ENCODE measurements around the gene GALP. TPM values are rescaled to one million over a fixed set of nuclear protein-coding genes. Genes with fewer than 3 reads are reported as not detected.
A peak's percentile ranks its signal among the peaks of the same experiment; 100 is the strongest.
"Not testable (repeated sequence)": the region's sequence is repeated elsewhere in the genome, so short reads cannot be mapped to it uniquely, and the experiment has no call there.

GALP gene
- total RNA-seq, 1 donor from 2014 or later: not detected

GRCh38 chr19:56218961-56219360 lies 43.2 kb downstream of the GALP start:
- H3K4me3 Mint-ChIP-seq: no peak overlapping the region
- no peak for TF ChIP-seq CTCF (conservative IDR thresholded peaks at IDR 0.05)

GRCh38 chr19:56221442-56221841 lies 45.6 kb downstream of the GALP start:
- H3K27ac Mint-ChIP-seq; DNase-seq (ENCODE audit: extremely low spot score, unreplicated experiment); H3K9me3 Mint-ChIP-seq; H3K4me3 Mint-ChIP-seq; H3K4me1 Mint-ChIP-seq (ENCODE audit: unreplicated experiment); H3K27me3 Mint-ChIP-seq: not testable (repeated sequence)
- peaks cover 13% of the 10 kb centered on the region for H3K36me3 Mint-ChIP-seq
- peak; percentile 54 for TF ChIP-seq CTCF (conservative IDR thresholded peaks at IDR 0.05)

More at GRCh38 chr19:56218961-56219360, 43.2 kb downstream of the GALP start:
- H3K9me3 Mint-ChIP-seq: no peaks in the 10 kb centered on the region
- DNase-seq (ENCODE audit: extremely low spot score, unreplicated experiment): no peak
- H3K36me3 Mint-ChIP-seq: peaks cover 13% of the 10 kb centered on the region
- H3K27ac Mint-ChIP-seq: no peak overlapping the region
- no peaks in the 10 kb centered on the region for H3K27me3 Mint-ChIP-seq
- H3K4me1 Mint-ChIP-seq (ENCODE audit: unreplicated experiment): no peaks in the 10 kb centered on the region

DNA sequence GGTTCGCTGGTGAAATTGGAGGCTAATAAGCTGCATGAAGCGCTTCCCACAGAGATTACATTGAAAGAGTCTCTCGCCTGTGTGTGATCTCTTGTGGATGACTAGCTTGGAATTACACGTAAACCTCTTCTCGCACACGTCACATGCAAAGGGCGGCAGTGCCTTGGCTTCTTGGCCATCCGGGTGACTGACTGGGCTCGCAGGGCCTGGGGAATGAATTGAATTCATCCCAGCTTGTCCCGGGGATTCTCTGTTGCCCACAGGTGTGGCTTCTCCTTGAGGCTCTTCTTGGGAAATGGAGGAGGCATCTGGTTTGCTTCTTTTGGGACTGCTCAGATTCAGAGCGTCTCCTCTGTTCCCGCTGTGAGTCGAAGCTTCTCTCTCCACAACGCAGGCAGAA lies 46.0 kb downstream of the GALP start:
- DNase-seq (ENCODE audit: extremely low spot score, unreplicated experiment): no peak

DNA sequence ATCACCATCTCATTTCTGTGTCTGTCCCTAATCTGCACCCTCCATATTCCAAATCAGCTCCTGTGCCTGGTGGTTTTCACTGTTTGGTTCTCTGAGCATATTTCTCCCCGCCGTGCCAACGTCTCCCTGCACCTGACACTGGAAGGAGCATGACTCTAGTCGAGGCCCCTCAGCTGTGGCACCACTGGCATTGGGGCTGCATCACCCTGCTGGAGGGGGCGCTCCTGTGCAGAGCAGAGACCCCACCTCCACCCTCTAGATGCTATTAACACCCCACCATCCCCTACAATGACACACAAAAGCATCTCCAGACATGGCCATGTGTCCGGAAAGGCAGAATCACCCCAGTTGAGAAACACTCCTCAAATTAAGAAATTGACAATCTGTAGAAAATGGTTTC lies 47.1 kb downstream of the GALP start:
- Mint-ChIP-seq H3K27ac (no peak overlapping the region), H3K27me3 (no peaks in the 10 kb centered on the region), H3K36me3 (peaks cover 13% of the 10 kb centered on the region), H3K4me3 (no peak overlapping the region), H3K9me3 (no peaks in the 10 kb centered on the region), H3K4me1 (ENCODE audit: unreplicated experiment) (no peaks in the 10 kb centered on the region)
- no peak for TF ChIP-seq CTCF (conservative IDR thresholded peaks at IDR 0.05)
- DNase-seq (ENCODE audit: extremely low spot score, unreplicated experiment): no peak

More for the DNA sequence above, 46.0 kb downstream of the GALP start:
- H3K27me3 Mint-ChIP-seq: no peaks in the 10 kb centered on the region
- no peak overlapping the region for H3K4me3 Mint-ChIP-seq
- no peak overlapping the region for H3K27ac Mint-ChIP-seq
- H3K4me1 Mint-ChIP-seq (ENCODE audit: unreplicated experiment): no peaks in the 10 kb centered on the region
- no peaks in the 10 kb centered on the region for H3K9me3 Mint-ChIP-seq
- peaks cover 13% of the 10 kb centered on the region for H3K36me3 Mint-ChIP-seq
- peak; percentile 19 for TF ChIP-seq CTCF (conservative IDR thresholded peaks at IDR 0.05)

- H3K4me1 Mint-ChIP-seq (ENCODE audit: unreplicated experiment): no peaks in the 10 kb centered on the region
- H3K36me3 Mint-ChIP-seq: peaks cover 13% of the 10 kb centered on the region
- H3K9me3 Mint-ChIP-seq: no peaks in the 10 kb centered on the region
- H3K27me3 Mint-ChIP-seq: no peaks in the 10 kb centered on the region
- no peak for TF ChIP-seq CTCF (conservative IDR thresholded peaks at IDR 0.05)
- DNase-seq (ENCODE audit: extremely low spot score, unreplicated experiment): no peak
- no peak overlapping the region for H3K4me3 Mint-ChIP-seq
- no peak overlapping the region for H3K27ac Mint-ChIP-seq
Measured at GRCh38 chr19:56223481-56223880, 47.7 kb downstream of the GALP start.

Other genes starting within 250 kb of the GALP start
- gene NLRP13, start 243.7 kb upstream of the GALP start, total RNA-seq (ENCODE audit: low replicate concordance): not detected in 2 replicates
- gene NLRP8, start 228.2 kb upstream of the GALP start, total RNA-seq (ENCODE audit: low replicate concordance): not detected in 2 replicates
- gene NLRP5, start 189.2 kb upstream of the GALP start, total RNA-seq (ENCODE audit: low replicate concordance): not detected in 2 replicates
- gene ZNF787, start 54.7 kb upstream of the GALP start, total RNA-seq (ENCODE audit: low replicate concordance): 30.2 and 34.0 TPM in 2 replicates
- gene ZNF444, start 34.7 kb upstream of the GALP start, total RNA-seq (ENCODE audit: low replicate concordance): 37.4 and 40.7 TPM in 2 replicates
- not detected in 2 replicates for gene ZSCAN5B, start 21.8 kb downstream of the GALP start, total RNA-seq (ENCODE audit: low replicate concordance)
- gene ZSCAN5C, start 26.3 kb downstream of the GALP start, total RNA-seq (ENCODE audit: low replicate concordance): not detected in 2 replicates
- not detected in 2 replicates for gene EDDM13, start 96.7 kb downstream of the GALP start, total RNA-seq (ENCODE audit: low replicate concordance)
- 13.4 and 16.3 TPM in 2 replicates for gene ZSCAN5A, start 138.8 kb downstream of the GALP start, total RNA-seq (ENCODE audit: low replicate concordance)
- 3.7 TPM in 2 replicates for gene ZNF582, start 217.5 kb downstream of the GALP start, total RNA-seq (ENCODE audit: low replicate concordance)
- gene ZNF583, start 228.3 kb downstream of the GALP start, total RNA-seq (ENCODE audit: low replicate concordance): 5.8 and 11.5 TPM in 2 replicates